ENCODE measurements around the gene TOPORS.

DNA sequence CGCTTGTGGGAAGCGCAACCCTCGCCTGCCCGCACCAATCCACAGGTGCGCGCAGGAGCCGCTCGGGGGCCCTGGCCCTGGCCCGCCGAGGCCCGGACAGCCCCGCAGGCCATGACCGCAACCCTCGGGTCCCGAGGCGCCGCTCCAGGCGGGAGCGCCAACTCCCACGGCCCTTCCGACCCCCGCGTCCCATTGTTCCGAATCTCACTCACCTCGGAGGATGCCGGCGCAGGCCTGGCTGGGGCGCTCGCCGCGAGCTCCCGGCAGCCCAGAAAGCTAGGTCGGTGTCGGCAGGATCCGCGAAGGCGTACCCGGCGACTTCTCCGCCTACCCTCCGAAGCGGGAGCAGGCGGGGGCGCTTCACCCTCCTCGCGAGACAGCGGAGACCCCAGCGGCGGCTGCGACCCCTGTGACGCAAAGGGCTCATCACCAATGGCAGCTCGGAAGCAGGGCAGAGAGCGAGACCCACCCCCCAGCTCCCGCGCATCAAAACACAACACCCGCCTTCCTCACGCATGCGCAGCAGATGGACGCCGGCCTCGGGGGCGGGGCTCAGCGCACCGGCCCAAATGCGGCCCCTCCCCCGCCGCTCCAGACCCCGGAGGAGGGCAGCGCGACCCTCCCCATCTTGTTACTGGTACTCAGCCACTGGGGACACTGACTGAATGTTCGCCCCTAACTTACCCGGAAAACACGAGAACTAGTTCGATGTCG lies 1.7 kb downstream of the TOPORS start:
- TF ChIP-seq, protein P1, sequence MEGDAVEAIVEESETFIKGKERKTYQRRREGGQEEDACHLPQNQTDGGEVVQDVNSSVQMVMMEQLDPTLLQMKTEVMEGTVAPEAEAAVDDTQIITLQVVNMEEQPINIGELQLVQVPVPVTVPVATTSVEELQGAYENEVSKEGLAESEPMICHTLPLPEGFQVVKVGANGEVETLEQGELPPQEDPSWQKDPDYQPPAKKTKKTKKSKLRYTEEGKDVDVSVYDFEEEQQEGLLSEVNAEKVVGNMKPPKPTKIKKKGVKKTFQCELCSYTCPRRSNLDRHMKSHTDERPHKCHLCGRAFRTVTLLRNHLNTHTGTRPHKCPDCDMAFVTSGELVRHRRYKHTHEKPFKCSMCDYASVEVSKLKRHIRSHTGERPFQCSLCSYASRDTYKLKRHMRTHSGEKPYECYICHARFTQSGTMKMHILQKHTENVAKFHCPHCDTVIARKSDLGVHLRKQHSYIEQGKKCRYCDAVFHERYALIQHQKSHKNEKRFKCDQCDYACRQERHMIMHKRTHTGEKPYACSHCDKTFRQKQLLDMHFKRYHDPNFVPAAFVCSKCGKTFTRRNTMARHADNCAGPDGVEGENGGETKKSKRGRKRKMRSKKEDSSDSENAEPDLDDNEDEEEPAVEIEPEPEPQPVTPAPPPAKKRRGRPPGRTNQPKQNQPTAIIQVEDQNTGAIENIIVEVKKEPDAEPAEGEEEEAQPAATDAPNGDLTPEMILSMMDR (IDR thresholded peaks at IDR 0.05; ENCODE audit: borderline replicate concordance, extremely low read depth, low read length, poor library complexity, severe bottlenecking), result peak; percentile 33
- no peak for TF ChIP-seq EZH2 (IDR thresholded peaks at IDR 0.05; ENCODE audit: borderline replicate concordance, low read depth, low read length, severe bottlenecking)
